ENCODE measurements around the gene PTPDC1.

DNA sequence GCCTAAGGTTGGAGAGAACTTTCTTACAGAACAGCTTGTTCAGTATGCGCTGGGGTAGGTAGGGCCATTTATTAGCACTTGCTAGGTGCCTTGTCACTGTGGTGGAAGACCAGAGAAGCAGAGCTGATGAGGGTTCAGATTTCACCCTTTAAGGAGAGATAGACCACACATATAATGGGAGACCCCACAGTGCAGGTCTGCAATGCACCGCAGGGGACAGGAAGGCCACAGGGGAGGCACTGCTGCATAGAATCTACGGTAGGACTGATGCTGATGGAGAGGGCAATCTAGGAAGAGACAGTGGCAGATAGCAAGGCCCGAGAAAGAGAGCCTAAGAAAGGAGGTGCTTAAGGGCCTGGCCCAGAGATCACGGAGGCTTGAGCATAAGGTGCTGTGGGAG lies 64.2 kb downstream of the PTPDC1 start:
- TF ChIP-seq EZH2 (IDR thresholded peaks at IDR 0.05) = no peak
- no peak for TF ChIP-seq FOXP2 (optimal IDR thresholded peaks at IDR 0.05; ENCODE audit: control extremely low read depth, extremely low read length, insufficient read depth)

All from SK-N-MC (cell line).